Mucosa of descending colon (tissue), 3 donors: ENCODE measurements around the gene USP43. TPM values are rescaled to one million over a fixed set of nuclear protein-coding genes. Genes with fewer than 3 reads are reported as not detected.

Experiments used
- ATAC-seq: fragments of 200-7000 bp; cut with Tn5 transposase; one replicate; pipeline ENCODE4 v1.9.1; 2020; ENCODE audit warnings: mild to moderate bottlenecking, moderate library complexity
- DNase-seq, 3 donors: peaks; one replicate each; pipeline ENCODE4 v3.0.0-alpha.2; 2020
- H3K36me3 ChIP-seq: fragments of 200-600 bp; one replicate; pipeline ENCODE4 v1.8.0; 2021; ENCODE audit warnings: low read depth, mild to moderate bottlenecking
- H3K4me1 ChIP-seq: fragments of 200-600 bp; one replicate; pipeline ENCODE4 v1.8.0; 2021; ENCODE audit warnings: low read depth, mild to moderate bottlenecking
- H3K4me3 ChIP-seq: fragments of 200-600 bp; one replicate; pipeline ENCODE4 v1.8.0; 2021; ENCODE audit warnings: mild to moderate bottlenecking
- H3K9me3 ChIP-seq: fragments of 200-600 bp; one replicate; pipeline ENCODE4 v1.8.0; 2021; ENCODE audit warnings: mild to moderate bottlenecking
- intact Hi-C, 2 donors: fragments of 100-400 bp; cut with DNase I in 1 of 2; cut with micrococcal nuclease in 1 of 2; formaldehyde crosslinking; loops; one replicate each; pipeline versions ENCODE4 v1.11.0 to v1.11.1; 2022; cut with DNase I, micrococcal nuclease
- total RNA-seq, 3 donors: library from RNA; stranded (reverse); fragmentation: NEBNext Ultra II Directional in 2 of 3; extraction: Animal tissue kit (Norgen Biotek cat#: 25700) in 2 of 3; gene quantifications; one replicate each; pipeline versions ENCODE4 v1.2.1 to v1.2.4, GENCODE V29; 2021 to 2023
- TF ChIP-seq, protein P1 (sequence below): fragments of 200-600 bp; IDR thresholded peaks from one replicate; pipeline ENCODE4 v1.8.0; 2022; ENCODE audit warnings: antibody characterized with exemption, mild to moderate bottlenecking
- donor health status: DM: no; HTN: no; CAD: no; lungs with moderate emphysema.
- donor health status: DM: no; HTN: no; CAD: no.
- donor health status: DM: no; HTN: yes; CAD: no.

Gene USP43
- total RNA-seq, 3 donors from 2014 or later = 7.2 to 18.4 (median 13.6) TPM

DNA sequence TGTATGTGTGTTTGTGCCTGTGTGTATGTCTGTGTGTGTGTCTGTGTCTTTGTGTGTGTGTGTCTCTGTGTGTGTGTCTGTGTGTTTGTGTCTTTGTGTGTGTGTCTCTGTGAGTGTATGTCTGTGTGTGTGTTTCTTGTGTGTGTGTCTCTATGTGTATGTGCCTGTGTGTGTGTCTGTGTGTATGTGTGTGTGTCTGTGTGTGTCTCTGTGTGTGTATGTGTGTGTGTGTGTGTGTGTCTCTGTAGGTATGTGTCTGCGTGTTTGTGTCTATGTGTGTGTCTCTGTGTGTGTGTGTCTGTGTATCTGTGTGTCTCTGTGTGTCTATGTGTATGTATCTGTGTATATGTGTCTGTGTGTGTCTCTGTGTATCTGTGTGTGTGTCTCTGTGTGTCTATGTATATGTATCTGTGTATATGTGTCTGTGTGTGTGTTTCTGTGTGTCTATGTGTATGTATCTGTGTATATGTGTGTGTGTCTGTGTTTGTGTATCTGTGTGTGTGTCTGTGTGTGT, 70.2 kb downstream of the USP43 start:
- DNase-seq (no peak), ATAC-seq (no peak)
- Histone ChIP-seq H3K4me3 (no peak overlapping the region), H3K4me1 (no peaks in the 10 kb centered on the region), H3K36me3 (no peaks in the 10 kb centered on the region), H3K9me3 (no peaks in the 10 kb centered on the region)
- TF ChIP-seq, protein P1, sequence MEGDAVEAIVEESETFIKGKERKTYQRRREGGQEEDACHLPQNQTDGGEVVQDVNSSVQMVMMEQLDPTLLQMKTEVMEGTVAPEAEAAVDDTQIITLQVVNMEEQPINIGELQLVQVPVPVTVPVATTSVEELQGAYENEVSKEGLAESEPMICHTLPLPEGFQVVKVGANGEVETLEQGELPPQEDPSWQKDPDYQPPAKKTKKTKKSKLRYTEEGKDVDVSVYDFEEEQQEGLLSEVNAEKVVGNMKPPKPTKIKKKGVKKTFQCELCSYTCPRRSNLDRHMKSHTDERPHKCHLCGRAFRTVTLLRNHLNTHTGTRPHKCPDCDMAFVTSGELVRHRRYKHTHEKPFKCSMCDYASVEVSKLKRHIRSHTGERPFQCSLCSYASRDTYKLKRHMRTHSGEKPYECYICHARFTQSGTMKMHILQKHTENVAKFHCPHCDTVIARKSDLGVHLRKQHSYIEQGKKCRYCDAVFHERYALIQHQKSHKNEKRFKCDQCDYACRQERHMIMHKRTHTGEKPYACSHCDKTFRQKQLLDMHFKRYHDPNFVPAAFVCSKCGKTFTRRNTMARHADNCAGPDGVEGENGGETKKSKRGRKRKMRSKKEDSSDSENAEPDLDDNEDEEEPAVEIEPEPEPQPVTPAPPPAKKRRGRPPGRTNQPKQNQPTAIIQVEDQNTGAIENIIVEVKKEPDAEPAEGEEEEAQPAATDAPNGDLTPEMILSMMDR = no peak
- intact Hi-C loops = no loop called here

- Histone ChIP-seq H3K4me3 (no peak overlapping the region), H3K36me3 (no peaks in the 10 kb centered on the region), H3K4me1 (no peaks in the 10 kb centered on the region), H3K9me3 (no peaks in the 10 kb centered on the region)
- no peak for DNase-seq
- intact Hi-C loops = no loop called here
- TF ChIP-seq, protein P1 = no peak
- ATAC-seq = no peak
These were observed 80.3 kb downstream of the USP43 start for GRCh38 chr17:9725575-9725974.

DNA sequence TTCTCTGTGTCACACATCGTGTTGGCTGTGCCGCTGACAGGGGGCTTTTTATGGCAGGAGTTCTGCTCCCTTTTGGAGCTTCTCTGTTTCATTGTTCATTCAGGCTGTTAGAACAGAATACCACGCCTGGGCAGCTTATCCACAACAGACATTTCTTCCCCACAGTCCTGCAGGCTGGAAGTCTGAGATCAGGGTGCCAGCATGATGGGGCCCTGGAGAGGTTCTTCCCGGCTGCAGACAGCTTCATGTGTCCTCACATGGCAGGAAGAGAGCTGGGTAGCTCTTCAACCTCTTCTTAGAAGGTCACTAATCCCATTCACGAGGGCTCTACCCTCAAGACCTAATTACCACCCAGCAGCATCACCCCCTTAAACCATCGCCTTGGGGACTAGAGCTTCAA, 81.0 kb downstream of the USP43 start:
- no peaks in the 10 kb centered on the region for H3K36me3 ChIP-seq
- intact Hi-C loops = no loop called here
- TF ChIP-seq, protein P1 = no peak
- H3K4me3 ChIP-seq = no peak overlapping the region
- ATAC-seq (no peak), DNase-seq (no peak)
- H3K4me1 ChIP-seq = no peaks in the 10 kb centered on the region
- no peaks in the 10 kb centered on the region for H3K9me3 ChIP-seq

- no peak for ATAC-seq
These were observed 82.7 kb downstream of the USP43 start for GRCh38 chr17:9728005-9728404.

GRCh38 chr17:9728564-9728963, 83.2 kb downstream of the USP43 start:
- ATAC-seq (no peak), DNase-seq (no peak)
- no peaks in the 10 kb centered on the region for H3K36me3 ChIP-seq
- intact Hi-C loops = no loop called here
- TF ChIP-seq, protein P1 = no peak
- H3K4me1 ChIP-seq = no peaks in the 10 kb centered on the region
- H3K4me3 ChIP-seq = no peak overlapping the region
- H3K9me3 ChIP-seq = no peaks in the 10 kb centered on the region

More at GRCh38 chr17:9728005-9728404, 82.7 kb downstream of the USP43 start:
- intact Hi-C loops = no loop called here
- no peaks in the 10 kb centered on the region for H3K36me3 ChIP-seq
- TF ChIP-seq, protein P1 = no peak
- no peak for DNase-seq
- H3K4me1 ChIP-seq = no peaks in the 10 kb centered on the region
- no peak overlapping the region for H3K4me3 ChIP-seq
- H3K9me3 ChIP-seq = no peaks in the 10 kb centered on the region
